Measurements from ENCODE around the gene ETV6.
A peak's percentile ranks its signal among the peaks of the same experiment; 100 is the strongest.

ETV6 gene

DNA sequence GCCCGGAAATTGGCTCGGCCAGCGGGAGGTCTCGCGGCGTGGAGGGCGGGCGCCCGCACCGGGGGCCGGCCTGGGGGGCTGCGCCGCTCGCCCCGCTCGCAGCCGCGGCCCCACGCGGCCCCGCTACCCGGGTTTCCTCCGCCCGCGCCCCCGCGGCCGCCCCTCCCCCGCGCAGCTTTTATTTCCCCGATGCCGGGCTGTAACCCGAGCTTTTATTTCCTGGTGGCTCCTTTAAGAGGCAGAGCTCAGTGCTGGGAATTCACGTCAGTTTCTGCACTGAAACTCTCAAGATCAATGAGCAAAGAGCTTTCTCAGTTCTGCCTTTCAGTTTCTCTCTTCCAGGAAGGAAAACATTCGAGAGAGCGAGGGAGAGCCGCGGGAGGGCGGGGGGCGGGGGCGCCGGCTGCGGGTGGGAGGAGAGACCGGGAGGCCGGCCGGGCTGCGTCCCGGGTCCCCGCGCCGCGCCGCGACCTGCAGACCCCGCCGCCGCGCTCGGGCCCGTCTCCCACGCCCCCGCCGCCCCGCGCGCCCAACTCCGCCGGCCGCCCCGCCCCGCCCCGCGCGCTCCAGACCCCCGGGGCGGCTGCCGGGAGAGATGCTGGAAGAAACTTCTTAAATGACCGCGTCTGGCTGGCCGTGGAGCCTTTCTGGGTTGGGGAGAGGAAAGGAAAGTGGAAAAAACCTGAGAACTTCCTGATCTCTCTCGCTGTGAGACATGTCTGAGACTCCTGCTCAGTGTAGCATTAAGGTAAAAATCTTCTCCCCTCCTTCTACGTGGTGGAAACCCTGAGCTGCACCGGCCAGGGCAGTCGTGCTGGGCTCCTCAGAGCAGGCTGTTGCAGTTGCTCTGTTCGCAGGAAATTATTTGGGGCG, at the start of gene ETV6:
Gene ETV6 (plus strand): TSS at position 262 of the 873 bp plus-strand sequence. CDS start 454 bp downstream, at position 716.
- H3K27me3 ChIP-seq (ENCODE audit: insufficient read depth, low read depth, severe bottlenecking) = no peaks in the 10 kb centered on the region
- no peaks in the 10 kb centered on the region for H3K36me3 ChIP-seq
- no peaks in the 10 kb centered on the region for H3K9me3 ChIP-seq (ENCODE audit: severe bottlenecking)
- peak within 1 kb of the TSS; percentile 81 for H3K4me3 ChIP-seq (ENCODE audit: low read depth, low read length)
- TF ChIP-seq, protein P1, sequence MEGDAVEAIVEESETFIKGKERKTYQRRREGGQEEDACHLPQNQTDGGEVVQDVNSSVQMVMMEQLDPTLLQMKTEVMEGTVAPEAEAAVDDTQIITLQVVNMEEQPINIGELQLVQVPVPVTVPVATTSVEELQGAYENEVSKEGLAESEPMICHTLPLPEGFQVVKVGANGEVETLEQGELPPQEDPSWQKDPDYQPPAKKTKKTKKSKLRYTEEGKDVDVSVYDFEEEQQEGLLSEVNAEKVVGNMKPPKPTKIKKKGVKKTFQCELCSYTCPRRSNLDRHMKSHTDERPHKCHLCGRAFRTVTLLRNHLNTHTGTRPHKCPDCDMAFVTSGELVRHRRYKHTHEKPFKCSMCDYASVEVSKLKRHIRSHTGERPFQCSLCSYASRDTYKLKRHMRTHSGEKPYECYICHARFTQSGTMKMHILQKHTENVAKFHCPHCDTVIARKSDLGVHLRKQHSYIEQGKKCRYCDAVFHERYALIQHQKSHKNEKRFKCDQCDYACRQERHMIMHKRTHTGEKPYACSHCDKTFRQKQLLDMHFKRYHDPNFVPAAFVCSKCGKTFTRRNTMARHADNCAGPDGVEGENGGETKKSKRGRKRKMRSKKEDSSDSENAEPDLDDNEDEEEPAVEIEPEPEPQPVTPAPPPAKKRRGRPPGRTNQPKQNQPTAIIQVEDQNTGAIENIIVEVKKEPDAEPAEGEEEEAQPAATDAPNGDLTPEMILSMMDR (IDR thresholded peaks at IDR 0.05; ENCODE audit: low read depth, low read length) = no peak
- H3K27ac ChIP-seq = peak within 1 kb of the TSS; percentile 94
- peak; percentile 63 for DNase-seq

GRCh38 chr12:11600199-11600598, 49.3 kb upstream of the ETV6 start:
- H3K27me3 ChIP-seq (ENCODE audit: insufficient read depth, low read depth, severe bottlenecking) = no peaks in the 10 kb centered on the region
- no peak overlapping the region for H3K27ac ChIP-seq
- no peak overlapping the region for H3K4me3 ChIP-seq (ENCODE audit: low read depth, low read length)
- DNase-seq = no peak
- H3K9me3 ChIP-seq (ENCODE audit: severe bottlenecking) = no peaks in the 10 kb centered on the region
- H3K36me3 ChIP-seq = no peaks in the 10 kb centered on the region
- TF ChIP-seq, protein P1 (IDR thresholded peaks at IDR 0.05; ENCODE audit: low read depth, low read length) = no peak

GRCh38 chr12:11601647-11602046, 47.8 kb upstream of the ETV6 start:
- Histone ChIP-seq H3K27ac (no peak overlapping the region), H3K36me3 (no peaks in the 10 kb centered on the region), H3K9me3 (ENCODE audit: severe bottlenecking) (no peaks in the 10 kb centered on the region), H3K27me3 (ENCODE audit: insufficient read depth, low read depth, severe bottlenecking) (no peaks in the 10 kb centered on the region), H3K4me3 (ENCODE audit: low read depth, low read length) (no peak overlapping the region)
- TF ChIP-seq, protein P1 (IDR thresholded peaks at IDR 0.05; ENCODE audit: low read depth, low read length) = no peak
- DNase-seq = no peak

GRCh38 chr12:11607313-11608081, 42.0 kb upstream of the ETV6 start:
- no peak for DNase-seq
- Histone ChIP-seq H3K27ac (no peak overlapping the region), H3K9me3 (ENCODE audit: severe bottlenecking) (no peaks in the 10 kb centered on the region), H3K4me3 (ENCODE audit: low read depth, low read length) (no peak overlapping the region), H3K27me3 (ENCODE audit: insufficient read depth, low read depth, severe bottlenecking) (peaks cover 4% of the 10 kb centered on the region), H3K36me3 (no peaks in the 10 kb centered on the region)
- TF ChIP-seq, protein P1 (IDR thresholded peaks at IDR 0.05; ENCODE audit: low read depth, low read length) = no peak

GRCh38 chr12:11609045-11609444, 40.4 kb upstream of the ETV6 start:
- TF ChIP-seq, protein P1 (IDR thresholded peaks at IDR 0.05; ENCODE audit: low read depth, low read length) = no peak
- H3K27me3 ChIP-seq (ENCODE audit: insufficient read depth, low read depth, severe bottlenecking) = peaks cover 4% of the 10 kb centered on the region
- no peaks in the 10 kb centered on the region for H3K9me3 ChIP-seq (ENCODE audit: severe bottlenecking)
- H3K36me3 ChIP-seq = no peaks in the 10 kb centered on the region
- no peak for DNase-seq
- no peak overlapping the region for H3K4me3 ChIP-seq (ENCODE audit: low read depth, low read length)
- no peak overlapping the region for H3K27ac ChIP-seq
